COLO829 (cell line): Measurements from ENCODE around the gene SCPEP1.
A peak's percentile ranks its signal among the peaks of the same experiment; 100 is the strongest.
"Not testable (repeated sequence)": the region's sequence is repeated elsewhere in the genome, so short reads cannot be mapped to it uniquely, and the experiment has no call there.

Source experiments
- DNase-seq: peaks from one replicate; pipeline ENCODE4 v3.0.0; 2012; ENCODE audit warnings: low spot score

The SCPEP1 gene

GRCh38 chr17:56977673-56978395 is at the start of gene SCPEP1:
TSS of gene SCPEP1 (plus strand) at chr17:56978131. CDS start at chr17:56978160, 29 bp downstream.
- DNase-seq, result peak; percentile 93

GRCh38 chr17:56928586-56928985 is 49.3 kb upstream of the SCPEP1 start:
- DNase-seq, result no peak

GRCh38 chr17:56929362-56929969 is 48.5 kb upstream of the SCPEP1 start:
- DNase-seq, result no peak

GRCh38 chr17:56930739-56931337 is 47.1 kb upstream of the SCPEP1 start:
- DNase-seq, result no peak

GRCh38 chr17:56933151-56933745 is 44.7 kb upstream of the SCPEP1 start:
- no peak for DNase-seq

GRCh38 chr17:56933868-56934267 is 44.1 kb upstream of the SCPEP1 start:
- no peak for DNase-seq

- DNase-seq, result no peak
Measured at GRCh38 chr17:56934280-56934679, 43.7 kb upstream of the SCPEP1 start.

- DNase-seq, result no peak
Measured at GRCh38 chr17:56935461-56935860, 42.5 kb upstream of the SCPEP1 start.

- DNase-seq, result no peak
Measured at GRCh38 chr17:56936697-56937322, 41.1 kb upstream of the SCPEP1 start.

GRCh38 chr17:56937687-56938086 is 40.2 kb upstream of the SCPEP1 start:
- DNase-seq, result no peak

GRCh38 chr17:56938206-56938605 is 39.7 kb upstream of the SCPEP1 start:
- DNase-seq, result not testable (repeated sequence)

- peak; percentile 55 for DNase-seq
Measured at GRCh38 chr17:56939869-56940484, 38.0 kb upstream of the SCPEP1 start.

GRCh38 chr17:56943505-56944125 is 34.3 kb upstream of the SCPEP1 start:
- no peak for DNase-seq

- DNase-seq, result no peak
Measured at GRCh38 chr17:56945938-56946505, 31.9 kb upstream of the SCPEP1 start.

GRCh38 chr17:56947741-56948140 is 30.2 kb upstream of the SCPEP1 start:
- DNase-seq, result no peak

- no peak for DNase-seq
Measured at GRCh38 chr17:56948491-56948890, 29.4 kb upstream of the SCPEP1 start.

GRCh38 chr17:56949595-56949994 is 28.3 kb upstream of the SCPEP1 start:
- DNase-seq, result no peak

- DNase-seq, result no peak
Measured at GRCh38 chr17:56956992-56957391, 20.9 kb upstream of the SCPEP1 start.

- DNase-seq, result peak; percentile 89
Measured at GRCh38 chr17:56960596-56961538, 17.1 kb upstream of the SCPEP1 start, which contains the start of gene COIL. TSS of gene COIL (minus strand) at chr17:56961050. CDS start at chr17:56961019, 31 bp downstream.

GRCh38 chr17:56965241-56965640 is 12.7 kb upstream of the SCPEP1 start:
- not testable (repeated sequence) for DNase-seq
